ENCODE measurements around the gene PAGE4. TPM values are rescaled to one million over a fixed set of nuclear protein-coding genes. Genes with fewer than 3 reads are reported as not detected.

The PAGE4 gene, protein sequence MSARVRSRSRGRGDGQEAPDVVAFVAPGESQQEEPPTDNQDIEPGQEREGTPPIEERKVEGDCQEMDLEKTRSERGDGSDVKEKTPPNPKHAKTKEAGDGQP
- not detected in 5 replicates for total RNA-seq (2022; extraction: Qiagen RNA extraction; ENCODE audit: low read depth)

DNA sequence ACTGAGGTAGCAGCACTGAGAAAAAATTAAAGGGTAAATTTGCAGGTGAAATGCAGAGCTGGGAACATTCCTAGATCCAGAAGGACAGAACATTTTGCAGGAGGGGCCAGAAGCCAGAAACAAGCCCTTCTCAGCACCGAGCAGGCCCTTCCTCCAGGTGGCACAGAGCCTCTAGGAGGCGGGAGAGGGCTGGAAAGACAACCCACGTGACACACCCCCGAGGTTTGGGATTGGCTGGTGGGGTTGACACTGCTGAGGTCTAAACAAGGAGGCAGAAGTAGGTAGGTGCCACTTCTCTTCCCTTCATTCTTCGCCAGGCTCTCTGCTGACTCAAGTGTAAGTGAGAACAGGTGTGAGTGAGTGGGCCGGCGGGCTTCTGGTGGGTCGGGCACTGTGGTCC is at the start of gene PAGE4:
TSS of gene PAGE4 (plus strand) at position 288 of the 400 bp plus-strand sequence. CDS start 1,126 bp downstream, outside the sequence.

DNA sequence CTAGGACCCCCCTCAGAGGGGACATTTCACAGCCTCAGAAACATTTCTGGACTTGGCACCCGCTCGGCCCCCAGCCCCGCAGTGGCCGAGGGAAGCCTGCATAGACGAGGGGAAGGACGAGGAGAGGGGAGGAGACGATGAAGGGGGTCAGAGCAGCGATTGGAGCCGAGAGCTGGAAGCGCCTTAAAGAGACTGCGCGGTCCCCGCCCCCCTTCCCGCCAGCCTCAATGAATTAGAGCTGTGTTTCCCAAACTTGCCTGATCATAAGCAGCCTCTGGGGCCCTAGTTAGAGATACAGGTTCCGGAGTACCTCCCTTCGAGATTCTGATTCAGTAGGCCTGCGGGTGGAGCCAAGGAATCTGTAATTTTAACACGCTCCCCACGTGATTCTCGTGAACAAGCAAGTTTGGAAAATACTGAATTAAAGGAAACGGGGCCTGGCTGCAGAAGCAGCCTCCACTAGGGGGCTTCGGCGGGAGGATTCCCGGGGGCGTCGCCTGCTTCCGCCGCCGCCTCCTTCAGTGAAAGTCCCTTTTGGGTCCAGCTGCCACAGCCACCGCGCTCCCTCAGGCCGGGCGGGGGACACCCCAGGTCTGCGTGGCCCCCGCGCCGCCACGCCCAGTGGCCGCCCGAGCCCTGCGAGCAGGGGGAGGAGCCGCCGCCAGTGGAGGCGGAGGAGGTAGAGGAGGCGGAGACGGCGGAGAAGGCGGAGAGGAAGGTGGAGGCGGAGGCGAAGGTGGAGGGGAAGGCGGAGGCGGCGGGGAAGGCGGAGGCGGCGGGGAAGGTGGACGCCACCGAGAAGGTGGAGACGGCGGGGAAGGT is 49.9 kb downstream of the PAGE4 start, which contains the start of gene USP27X:
TSS of gene USP27X (plus strand) at position 651 of the 822 bp plus-strand sequence. CDS start 824 bp downstream, outside the sequence.

Other genes with a start within 250 kb of the PAGE4 start
- not detected in 5 replicates for gene GAGE12H, start 249.4 kb upstream of the PAGE4 start, total RNA-seq (2022; extraction: Qiagen RNA extraction; ENCODE audit: low read depth)
- gene GAGE2A, start 239.8 kb upstream of the PAGE4 start, total RNA-seq (2022; extraction: Qiagen RNA extraction; ENCODE audit: low read depth) = not detected in 5 replicates
- not detected in 5 replicates for gene GAGE1, start 230.3 kb upstream of the PAGE4 start, total RNA-seq (2022; extraction: Qiagen RNA extraction; ENCODE audit: low read depth)
- gene PAGE1, start 133.3 kb upstream of the PAGE4 start, total RNA-seq (2022; extraction: Qiagen RNA extraction; ENCODE audit: low read depth) = 0.27 TPM in 1 of 5 replicates, not detected in the others
- 3.4 to 5.0 TPM (median 4.3 TPM) in 5 replicates for gene USP27X, start 50.2 kb downstream of the PAGE4 start, total RNA-seq (2022; extraction: Qiagen RNA extraction; ENCODE audit: low read depth)
- 1.5 to 3.2 TPM (median 2.6 TPM) in 5 replicates for gene CLCN5, start 93.3 kb downstream of the PAGE4 start, total RNA-seq (2022; extraction: Qiagen RNA extraction; ENCODE audit: low read depth)